ENCODE data around the gene MAP3K14. TPM values are rescaled to one million over a fixed set of nuclear protein-coding genes. Genes with fewer than 3 reads are reported as not detected.
A peak's percentile ranks its signal among the peaks of the same experiment; 100 is the strongest.

MAP3K14 gene
- total RNA-seq, 1 experiment from 2014 or later = 16.4 TPM

DNA sequence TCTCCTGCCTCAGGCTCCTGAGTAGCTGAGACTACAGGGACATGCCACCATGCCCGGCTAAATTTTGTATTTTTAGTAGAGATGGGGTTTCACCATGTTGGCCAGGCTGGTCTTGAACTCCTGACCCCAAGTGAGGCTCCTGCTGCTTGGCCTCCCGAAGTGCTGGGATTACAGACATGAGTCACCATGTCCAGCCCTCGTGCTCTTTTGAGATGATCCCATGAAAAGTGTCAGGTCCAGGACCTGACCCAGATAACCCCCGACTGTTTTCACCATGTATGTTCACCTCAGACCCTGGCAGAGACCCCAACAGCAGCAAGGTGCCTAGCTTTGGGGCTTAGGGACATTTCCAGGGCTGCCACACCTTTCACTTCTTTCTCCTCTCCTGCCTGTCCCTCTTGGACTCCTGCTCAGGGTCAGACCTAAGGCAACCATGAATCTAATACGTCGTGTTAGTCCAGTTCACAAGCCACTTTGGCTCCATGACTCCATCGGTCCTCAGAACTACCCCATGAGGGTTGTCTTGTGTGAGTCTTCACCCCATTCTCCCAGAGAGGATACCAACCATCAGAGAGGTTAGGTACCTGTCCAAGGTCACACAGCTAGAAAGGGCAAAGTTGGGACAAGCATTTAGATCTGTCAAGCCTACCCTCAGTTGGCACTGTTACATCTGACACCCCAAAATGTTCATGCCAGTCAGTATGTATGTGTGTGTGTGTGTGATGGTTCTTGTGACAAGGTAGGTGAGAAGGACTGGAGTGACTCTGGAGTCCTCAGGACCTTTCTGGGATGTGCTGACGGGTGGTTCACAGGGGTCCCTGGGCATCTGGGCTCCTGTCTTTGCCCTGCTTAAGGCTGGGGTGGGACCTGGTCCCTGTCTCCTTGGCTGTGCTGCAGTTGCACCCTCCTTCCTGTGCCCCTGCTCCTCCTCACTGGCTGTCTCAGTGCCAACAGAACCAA lies 23.1 kb upstream of the MAP3K14 start:
- Histone ChIP-seq H3K79me2 (ENCODE audit: insufficient read depth, low read length) (no peaks in the 10 kb centered on the region), H3K9me3 (ENCODE audit: control insufficient read depth in 1 of 2, insufficient read depth in 1 of 2, low read depth in 1 of 2, low read length in 2 of 2) (no peaks in the 10 kb centered on the region), H3K9ac (ENCODE audit: low read length) (no peak overlapping the region), H2AFZ (ENCODE audit: low read depth, low read length, poor library complexity, severe bottlenecking) (no peak overlapping the region), H3K4me1 (ENCODE audit: control insufficient read depth in 1 of 2, insufficient read depth in 2 of 2, low read length in 2 of 2) (peaks cover 21 to 34% of the 10 kb centered on the region in 2 experiments), H4K20me1 (ENCODE audit: insufficient read depth) (no peaks in the 10 kb centered on the region), H3K4me3 (replicated peaks in 1 of 2; ENCODE audit: low read depth in 1 of 2, low read length in 2 of 2) (no peak overlapping the region), H3K36me3 (ENCODE audit: control insufficient read depth in 1 of 2, insufficient read depth in 2 of 2, low read length in 2 of 2) (no peaks in the 10 kb centered on the region), H3K27me3 (ENCODE audit: insufficient read depth, low read length) (no peaks in the 10 kb centered on the region), H3K4me2 (ENCODE audit: low read length) (peak overlapping the region; percentile 30; the same call in 1 of the 2 replicates), H3K27ac (ENCODE audit: low read depth, low read length) (no peak overlapping the region), H3K9me2 (ENCODE audit: insufficient read depth) (no peaks in the 10 kb centered on the region)
- POLR2A ChIA-PET = interaction anchor here (1.2 kb wide), 1 partner anchor 28 kb away, joined by 4 read pairs; no protein-coding TSS in a partner anchor
- ATAC-seq (no peak), DNase-seq (ENCODE audit: low read depth, low spot score) (no peak)
- intact Hi-C loops (cut with micrococcal nuclease) = no loop called here
- BruUV-seq (replicated peaks) = no TSS peak
- RAD21 ChIA-PET (ENCODE audit: low non-redundant PET in 1 of 2, low total read pairs in 2 of 2, uncharacterized antibody in 2 of 2, unreplicated experiment in 2 of 2) = no interaction called here
- CTCF ChIA-PET = no interaction called here
- TF ChIP-seq CEBPB (IDR thresholded peaks at IDR 0.05; ENCODE audit: low read depth) (no peak), ATF3 (IDR thresholded peaks at IDR 0.05) (no peak), EZH2phosphoT487 (IDR thresholded peaks at IDR 0.05; ENCODE audit: borderline replicate concordance) (no peak), EGR1 (IDR thresholded peaks at IDR 0.05; ENCODE audit: low read depth) (no peak), EZH2 (IDR thresholded peaks at IDR 0.05) (no peak), REST (IDR thresholded peaks at IDR 0.05; ENCODE audit: low read depth) (no peak), FOSL1 (IDR thresholded peaks at IDR 0.05; ENCODE audit: low read depth) (no peak), CBX3 (IDR thresholded peaks at IDR 0.05; ENCODE audit: low read depth) (no peak), POLR2AphosphoS5 (IDR thresholded peaks at IDR 0.05; ENCODE audit: low read depth, low read length) (no peak), SRF (IDR thresholded peaks at IDR 0.05; ENCODE audit: low read depth) (no peak), POLR2A (IDR thresholded peaks at IDR 0.05; ENCODE audit: borderline replicate concordance, extremely low read depth, insufficient read depth, insufficient read length) (no peak), ZBTB33 (IDR thresholded peaks at IDR 0.05; ENCODE audit: extremely low read depth, insufficient replicate concordance, low read length) (no peak), JUND (IDR thresholded peaks at IDR 0.05) (no peak), ZNF274 (IDR thresholded peaks at IDR 0.05; ENCODE audit: low read depth, low read length) (no peak), MAX (IDR thresholded peaks at IDR 0.05) (no peak), SP1 (IDR thresholded peaks at IDR 0.05; ENCODE audit: low read depth) (no peak)
- TF ChIP-seq, protein P1, sequence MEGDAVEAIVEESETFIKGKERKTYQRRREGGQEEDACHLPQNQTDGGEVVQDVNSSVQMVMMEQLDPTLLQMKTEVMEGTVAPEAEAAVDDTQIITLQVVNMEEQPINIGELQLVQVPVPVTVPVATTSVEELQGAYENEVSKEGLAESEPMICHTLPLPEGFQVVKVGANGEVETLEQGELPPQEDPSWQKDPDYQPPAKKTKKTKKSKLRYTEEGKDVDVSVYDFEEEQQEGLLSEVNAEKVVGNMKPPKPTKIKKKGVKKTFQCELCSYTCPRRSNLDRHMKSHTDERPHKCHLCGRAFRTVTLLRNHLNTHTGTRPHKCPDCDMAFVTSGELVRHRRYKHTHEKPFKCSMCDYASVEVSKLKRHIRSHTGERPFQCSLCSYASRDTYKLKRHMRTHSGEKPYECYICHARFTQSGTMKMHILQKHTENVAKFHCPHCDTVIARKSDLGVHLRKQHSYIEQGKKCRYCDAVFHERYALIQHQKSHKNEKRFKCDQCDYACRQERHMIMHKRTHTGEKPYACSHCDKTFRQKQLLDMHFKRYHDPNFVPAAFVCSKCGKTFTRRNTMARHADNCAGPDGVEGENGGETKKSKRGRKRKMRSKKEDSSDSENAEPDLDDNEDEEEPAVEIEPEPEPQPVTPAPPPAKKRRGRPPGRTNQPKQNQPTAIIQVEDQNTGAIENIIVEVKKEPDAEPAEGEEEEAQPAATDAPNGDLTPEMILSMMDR (IDR thresholded peaks at IDR 0.05 in 2 of 3, conservative IDR thresholded peaks at IDR 0.05 in 1 of 3; ENCODE audit: borderline replicate concordance in 1 of 3, insufficient read depth in 1 of 3, low read depth in 2 of 3, low read length in 2 of 3) = no peak

All from HCT116 (cell line).